ENCODE measurements around the gene RFTN1. TPM values are rescaled to one million over a fixed set of nuclear protein-coding genes. Genes with fewer than 3 reads are reported as not detected.

The RFTN1 gene
- polyA plus RNA-seq, 2 of the 4 experiments (the other 2 are of a cell fraction): 1.8 to 3.7 TPM

DNA sequence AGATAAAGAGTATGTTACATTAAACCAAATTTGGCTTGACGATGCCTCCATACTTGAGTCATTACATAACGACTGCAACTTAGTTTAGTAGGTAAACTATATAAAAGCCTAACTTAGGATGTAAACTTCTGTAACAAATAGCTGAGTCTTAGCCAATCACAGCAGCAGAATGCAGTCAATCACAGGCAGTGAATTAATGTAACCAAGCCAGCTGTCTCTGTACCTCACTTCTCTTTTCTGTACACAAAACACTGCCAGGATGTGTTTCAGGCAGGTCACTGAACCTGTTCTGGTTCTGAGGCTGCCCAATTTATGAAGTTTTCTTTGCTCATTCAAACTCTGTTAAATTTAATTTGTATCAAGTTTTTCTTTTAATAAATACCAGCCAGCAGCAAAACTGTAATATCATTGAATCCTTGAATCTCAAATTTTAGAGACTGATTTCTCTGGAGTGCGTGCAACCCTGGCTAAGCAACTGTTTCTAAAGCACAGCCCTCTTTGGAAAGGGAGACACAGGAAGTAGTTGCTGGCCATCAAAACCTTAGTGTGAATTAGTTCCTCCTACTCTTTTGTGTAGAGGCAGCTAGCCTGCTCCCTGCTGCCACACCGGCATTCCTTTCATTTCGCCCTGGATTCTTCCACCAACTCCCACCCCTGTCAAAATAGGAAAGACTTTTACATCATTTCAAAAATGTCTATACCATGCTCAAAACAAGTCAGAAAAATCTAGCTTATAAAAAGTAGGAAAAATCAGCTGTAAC, 15.2 kb downstream of the RFTN1 start:
- WGBS (ENCODE audit: missing lambda C conversion rate): 76% methylated on average over 5 of the region's 5 CpGs
- no peak for DNase-seq (ENCODE audit: low read depth in 1 of 2, low spot score in 1 of 2)
- FAIRE-seq: no peak

DNA sequence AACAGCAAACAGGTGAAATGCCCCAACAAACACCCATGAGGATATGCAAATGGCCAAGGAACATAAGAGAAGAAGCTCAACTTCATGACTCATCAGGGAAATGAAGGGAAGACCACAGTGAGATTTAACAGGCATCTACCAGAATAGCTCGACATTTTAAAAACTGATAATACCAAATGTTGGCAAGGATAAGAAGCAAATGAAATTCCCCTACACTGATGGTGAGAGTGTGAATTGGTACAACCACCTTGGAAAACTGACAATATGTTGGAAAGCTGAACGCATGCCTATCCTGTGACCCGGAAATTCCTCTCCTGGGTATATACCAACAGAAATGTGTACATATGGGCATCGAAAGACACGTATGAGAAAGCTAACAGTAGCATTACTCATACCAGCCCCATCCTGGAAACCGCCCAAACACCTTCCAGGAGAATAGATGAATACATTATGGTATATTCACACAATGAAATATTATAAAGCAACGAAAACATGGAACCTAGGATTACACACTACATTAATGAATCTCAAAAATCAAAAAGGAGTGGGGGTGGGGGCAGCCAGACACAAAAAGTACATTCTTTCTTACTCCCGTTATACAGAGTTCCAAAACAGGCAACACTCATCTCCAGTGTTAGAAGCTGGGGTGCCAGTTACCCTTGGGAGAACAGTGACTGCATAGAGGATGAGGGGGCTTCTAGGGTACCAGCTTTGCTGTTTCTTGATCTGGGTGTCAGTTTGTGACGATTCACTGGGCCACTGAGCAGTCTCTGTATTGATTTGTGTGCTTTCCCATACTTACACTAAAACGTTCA, 16.9 kb downstream of the RFTN1 start:
- Histone ChIP-seq H3K4me1 (no peaks in the 10 kb centered on the region), H3K4me3 (no peak overlapping the region), H3K27ac (no peak overlapping the region), H3K4me2 (no peak overlapping the region), H3K9me3 (no peaks in the 10 kb centered on the region)
- ChIA-PET POLR2A (no interaction called here), CTCF (interaction anchor here (1.2 to 1.9 kb wide), 2 partner anchors 9 to 206 kb away, joined by 3 to 5 read pairs; no protein-coding TSS in a partner anchor)
- WGBS (ENCODE audit: missing lambda C conversion rate): 34% methylated on average over 10 of the region's 10 CpGs
- TF ChIP-seq HOXB13 (CRISPR knock-in tag; IDR thresholded peaks at IDR 0.05; ENCODE audit: low read depth) (no peak), RAD21 (conservative IDR thresholded peaks at IDR 0.05 in 1 of 2, IDR thresholded peaks at IDR 0.05 in 1 of 2) (no peak)
- TF ChIP-seq, protein P1, sequence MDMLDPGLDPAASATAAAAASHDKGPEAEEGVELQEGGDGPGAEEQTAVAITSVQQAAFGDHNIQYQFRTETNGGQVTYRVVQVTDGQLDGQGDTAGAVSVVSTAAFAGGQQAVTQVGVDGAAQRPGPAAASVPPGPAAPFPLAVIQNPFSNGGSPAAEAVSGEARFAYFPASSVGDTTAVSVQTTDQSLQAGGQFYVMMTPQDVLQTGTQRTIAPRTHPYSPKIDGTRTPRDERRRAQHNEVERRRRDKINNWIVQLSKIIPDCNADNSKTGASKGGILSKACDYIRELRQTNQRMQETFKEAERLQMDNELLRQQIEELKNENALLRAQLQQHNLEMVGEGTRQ (IDR thresholded peaks at IDR 0.05): no peak
- no peak for ATAC-seq
- FAIRE-seq: no peak
- no peak for DNase-seq (ENCODE audit: low read depth in 1 of 2, low spot score in 1 of 2)

More for the DNA sequence above, 15.2 kb downstream of the RFTN1 start:
- TF ChIP-seq, protein P2, sequence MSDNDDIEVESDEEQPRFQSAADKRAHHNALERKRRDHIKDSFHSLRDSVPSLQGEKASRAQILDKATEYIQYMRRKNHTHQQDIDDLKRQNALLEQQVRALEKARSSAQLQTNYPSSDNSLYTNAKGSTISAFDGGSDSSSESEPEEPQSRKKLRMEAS (IDR thresholded peaks at IDR 0.05): no peak
- TF ChIP-seq ZC3H11A (IDR thresholded peaks at IDR 0.05) (no peak), KDM5A (IDR thresholded peaks at IDR 0.05) (no peak), FOXS1 (CRISPR knock-in tag; IDR thresholded peaks at IDR 0.05) (no peak), PHF8 (IDR thresholded peaks at IDR 0.05; ENCODE audit: borderline replicate concordance, low read depth) (no peak), SMC3 (IDR thresholded peaks at IDR 0.05) (no peak), POLR2AphosphoS2 (conservative IDR thresholded peaks at IDR 0.05; ENCODE audit: low read length) (no peak), MAFK (IDR thresholded peaks at IDR 0.05; ENCODE audit: partially characterized antibody) (no peak), CBX2 (IDR thresholded peaks at IDR 0.05; ENCODE audit: borderline replicate concordance, low read depth) (no peak), NFE2L2 (conservative IDR thresholded peaks at IDR 0.05; ENCODE audit: low read length) (no peak), BHLHE40 (IDR thresholded peaks at IDR 0.05; ENCODE audit: low read depth, low read length) (no peak), MYC (IDR thresholded peaks at IDR 0.05; ENCODE audit: borderline replicate concordance, low read length) (no peak), HEYL (CRISPR knock-in tag; IDR thresholded peaks at IDR 0.05) (no peak)
- TF ChIP-seq, protein P3, sequence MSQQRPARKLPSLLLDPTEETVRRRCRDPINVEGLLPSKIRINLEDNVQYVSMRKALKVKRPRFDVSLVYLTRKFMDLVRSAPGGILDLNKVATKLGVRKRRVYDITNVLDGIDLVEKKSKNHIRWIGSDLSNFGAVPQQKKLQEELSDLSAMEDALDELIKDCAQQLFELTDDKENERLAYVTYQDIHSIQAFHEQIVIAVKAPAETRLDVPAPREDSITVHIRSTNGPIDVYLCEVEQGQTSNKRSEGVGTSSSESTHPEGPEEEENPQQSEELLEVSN (IDR thresholded peaks at IDR 0.05; ENCODE audit: borderline replicate concordance, low read depth): no peak
- ATAC-seq: no peak
- Histone ChIP-seq H3K4me2 (no peak overlapping the region), H3K4me1 (no peaks in the 10 kb centered on the region), H3K27ac (no peak overlapping the region), H3K4me3 (no peak overlapping the region), H3K9me3 (no peaks in the 10 kb centered on the region)
- CTCF ChIA-PET: interaction anchor here (1.6 kb wide), 1 partner anchor 208 kb away, joined by 5 read pairs; no protein-coding TSS in a partner anchor
- POLR2A ChIA-PET: no interaction called here

DNA sequence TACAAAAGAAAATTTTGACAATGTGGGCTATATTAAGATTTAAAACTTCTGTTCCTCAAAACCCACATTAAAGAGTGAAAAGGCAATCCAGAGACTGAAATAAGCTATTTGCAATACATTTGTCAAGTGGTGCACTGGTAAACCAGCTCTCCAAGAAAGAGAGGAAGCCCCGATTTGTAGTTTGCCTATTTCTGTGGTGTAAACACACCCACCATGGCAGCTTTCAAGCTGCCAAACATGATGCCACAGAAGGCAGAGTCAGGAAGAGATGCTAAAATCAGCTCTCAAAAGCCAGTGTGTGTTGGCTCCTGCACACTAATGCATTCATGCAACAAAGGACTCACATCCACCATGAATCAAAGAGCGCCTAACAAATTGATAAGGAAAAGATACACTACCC, 17.5 kb downstream of the RFTN1 start:
- ChIA-PET POLR2A (no interaction called here), CTCF (interaction anchor here (1.2 to 1.9 kb wide), 3 partner anchors 9 to 206 kb away, joined by 3 to 5 read pairs (median 3); no protein-coding TSS in a partner anchor)
- Histone ChIP-seq H3K4me3 (no peak overlapping the region), H3K4me2 (no peak overlapping the region), H3K4me1 (no peaks in the 10 kb centered on the region), H3K9me3 (no peaks in the 10 kb centered on the region; the same call in 2 of the 3 replicates), H3K27ac (no peak overlapping the region)
- no peak for DNase-seq (ENCODE audit: low read depth in 1 of 2, low spot score in 1 of 2)
- 89% methylated on average over 2 of the region's 2 CpGs for WGBS (ENCODE audit: missing lambda C conversion rate)
- ATAC-seq: no peak
- FAIRE-seq: no peak
- TF ChIP-seq TFCP2L1 (CRISPR knock-in tag; IDR thresholded peaks at IDR 0.05) (no peak), MAZ (IDR thresholded peaks at IDR 0.05; ENCODE audit: borderline replicate concordance, low read depth, low read length) (no peak), BHLHE40 (IDR thresholded peaks at IDR 0.05; ENCODE audit: low read depth, low read length) (no peak), CBX2 (IDR thresholded peaks at IDR 0.05; ENCODE audit: borderline replicate concordance, low read depth) (no peak), ZNF302 (CRISPR knock-in tag; IDR thresholded peaks at IDR 0.05) (no peak), FOSB (CRISPR knock-in tag; IDR thresholded peaks at IDR 0.05) (no peak), GATA3 (IDR thresholded peaks at IDR 0.05; ENCODE audit: borderline replicate concordance) (no peak), ZC3H11A (IDR thresholded peaks at IDR 0.05) (no peak), SMC3 (IDR thresholded peaks at IDR 0.05) (no peak), KDM5A (IDR thresholded peaks at IDR 0.05) (no peak), RNF2 (IDR thresholded peaks at IDR 0.05; ENCODE audit: borderline replicate concordance, low read depth) (no peak), FOXS1 (CRISPR knock-in tag; IDR thresholded peaks at IDR 0.05) (no peak)
- TF ChIP-seq, protein P1 (IDR thresholded peaks at IDR 0.05): no peak
- TF ChIP-seq, protein P4, sequence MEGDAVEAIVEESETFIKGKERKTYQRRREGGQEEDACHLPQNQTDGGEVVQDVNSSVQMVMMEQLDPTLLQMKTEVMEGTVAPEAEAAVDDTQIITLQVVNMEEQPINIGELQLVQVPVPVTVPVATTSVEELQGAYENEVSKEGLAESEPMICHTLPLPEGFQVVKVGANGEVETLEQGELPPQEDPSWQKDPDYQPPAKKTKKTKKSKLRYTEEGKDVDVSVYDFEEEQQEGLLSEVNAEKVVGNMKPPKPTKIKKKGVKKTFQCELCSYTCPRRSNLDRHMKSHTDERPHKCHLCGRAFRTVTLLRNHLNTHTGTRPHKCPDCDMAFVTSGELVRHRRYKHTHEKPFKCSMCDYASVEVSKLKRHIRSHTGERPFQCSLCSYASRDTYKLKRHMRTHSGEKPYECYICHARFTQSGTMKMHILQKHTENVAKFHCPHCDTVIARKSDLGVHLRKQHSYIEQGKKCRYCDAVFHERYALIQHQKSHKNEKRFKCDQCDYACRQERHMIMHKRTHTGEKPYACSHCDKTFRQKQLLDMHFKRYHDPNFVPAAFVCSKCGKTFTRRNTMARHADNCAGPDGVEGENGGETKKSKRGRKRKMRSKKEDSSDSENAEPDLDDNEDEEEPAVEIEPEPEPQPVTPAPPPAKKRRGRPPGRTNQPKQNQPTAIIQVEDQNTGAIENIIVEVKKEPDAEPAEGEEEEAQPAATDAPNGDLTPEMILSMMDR (IDR thresholded peaks at IDR 0.05): no peak
